Heart right ventricle (tissue), 16 donors: ENCODE data around the gene H2AZ2. TPM values are rescaled to one million over a fixed set of nuclear protein-coding genes. Genes with fewer than 3 reads are reported as not detected.

Experiments used
- ATAC-seq, 8 donors: fragments of 200-7000 bp; cut with Tn5 transposase; one replicate each; pipeline ENCODE4 v1.9.1; 2020; ENCODE audit warnings: mild to moderate bottlenecking in 8 of 8, moderate library complexity in 8 of 8, moderate number of reproducible peaks in 1 of 8
- DNase-seq, 2 donors: peaks; one replicate each; pipeline ENCODE4 v3.0.0-alpha.2; 2020
- H3K27ac ChIP-seq, 10 donors: fragments of 200-600 bp; sonication (generic) in 2 of 10; one replicate each; pipeline versions ENCODE4 v1.5.0 to v1.8.0; 2020 to 2022; ENCODE audit warnings: mild to moderate bottlenecking in 3 of 10
- H3K27me3 ChIP-seq, 7 donors: fragments of 200-600 bp; one replicate each; pipeline ENCODE4 v1.8.0; 2021 to 2022; ENCODE audit warnings: mild to moderate bottlenecking in 2 of 7
- H3K36me3 ChIP-seq, 9 donors: fragments of 200-600 bp; sonication (generic) in 1 of 9; one replicate each; pipeline versions ENCODE4 v1.5.0 to v1.8.0; 2020 to 2022; ENCODE audit warnings: mild to moderate bottlenecking in 2 of 9
- H3K4me1 ChIP-seq, 9 donors: fragments of 200-600 bp; sonication (generic) in 1 of 9; one replicate each; pipeline versions ENCODE4 v1.5.0 to v1.8.0; 2020 to 2022; ENCODE audit warnings: mild to moderate bottlenecking in 4 of 9
- H3K4me3 ChIP-seq, 10 donors: fragments of 200-600 bp; sonication (generic) in 2 of 10; one replicate each; pipeline versions ENCODE4 v1.5.0 to v1.8.0; 2020 to 2022; ENCODE audit warnings: mild to moderate bottlenecking in 7 of 10, moderate library complexity in 2 of 10
- H3K9me3 ChIP-seq, 11 donors: fragments of 200-600 bp in 10 of 11; sonication (generic) in 2 of 11; one replicate each; pipeline versions ENCODE4 v1.5.0 to v1.8.0; 2013 to 2022; ENCODE audit warnings: mild to moderate bottlenecking in 2 of 11, control low read depth in 1 of 11, moderate library complexity in 1 of 11
- WGBS, 2 donors: extraction: QIAGEN DNeasy Blood & Tissue Kit; methylation state at CpG; one replicate each; pipeline ENCODE4 v1.1.7; 2013; ENCODE audit warnings: inconsistent platforms in 1 of 2; 5-methylcytosine and 5-hydroxymethylcytosine counted together
- intact Hi-C, 10 donors: fragments of 100-400 bp; cut with DNase I; formaldehyde crosslinking; loops; one replicate each; pipeline versions ENCODE4 v1.11.1 to v1.14.2; 2022
- polyA plus RNA-seq, 2 donors: library from polyadenylated mRNA; stranded (reverse); fragments of 200-250 nt; gene quantifications; one replicate each; pipeline ENCODE4 v1.2.3, GENCODE V29; 2013
- total RNA-seq, 10 donors: library from RNA; stranded (reverse); fragmentation: NEBNext Ultra II Directional in 3 of 10; extraction: Animal tissue kit (Norgen Biotek cat#: 25700) in 3 of 10; gene quantifications; one replicate each; pipeline versions ENCODE4 v1.2.1 to v1.2.4, GENCODE V29; 2021 to 2023
- TF ChIP-seq, protein P1 (sequence below), 9 donors: fragments of 200-600 bp; sonication (generic) in 2 of 9; IDR thresholded peaks; one replicate each; pipeline versions ENCODE4 v1.5.0 to v1.8.0; 2021 to 2022; ENCODE audit warnings: antibody characterized with exemption in 9 of 9, mild to moderate bottlenecking in 5 of 9, moderate library complexity in 1 of 9
- donor health status: Arrhythmogenic right ventricular cardiomyopathy.
- donor health status: ischemic (EF 13 %, LVEDD 7.1; RV severe dilation, severe dysfunction).
- donor health status: healthy with polysubstance abuse.
- donor health status: DM: no; HTN: yes; CAD: no.
- donor health status: DM: no; HTN: no; CAD: no.
- donor health status: ischemic (EF 25% LVEDD 6.9; RV normal size, moderate dysfunction).
- donor health status: ischemic (EF 25% LVEDD 5.7; RV mildly dilated, moderate dysfunction).
- donor health status: healthy.
- donor health status: DM: yes; HTN: yes; CAD: no.
- donor health status: Ischemic cardiomyopathy.
- donor health status: ischemic (EF 35%, LVEDD 5.7; RV mildly dilated, moderate dysfunction).
- donor health status: nonischemic (EF 11% LVEDD 7.7; RV severe dilation, severe dysfunction).
- donor health status: DM: yes; HTN: yes; CAD: no.
- donor health status: PGD.
- donor health status: ischemic (EF 29% LVEDD 5.4; RV normal size, mild dysfunction).
- donor health status: nonischemic (EF 23%, LVEDD 6.1; RV moderate dilation, normal function).

The H2AZ2 gene
- total and polyA plus RNA-seq, 12 donors, result 109 to 280 (median 257) TPM

DNA sequence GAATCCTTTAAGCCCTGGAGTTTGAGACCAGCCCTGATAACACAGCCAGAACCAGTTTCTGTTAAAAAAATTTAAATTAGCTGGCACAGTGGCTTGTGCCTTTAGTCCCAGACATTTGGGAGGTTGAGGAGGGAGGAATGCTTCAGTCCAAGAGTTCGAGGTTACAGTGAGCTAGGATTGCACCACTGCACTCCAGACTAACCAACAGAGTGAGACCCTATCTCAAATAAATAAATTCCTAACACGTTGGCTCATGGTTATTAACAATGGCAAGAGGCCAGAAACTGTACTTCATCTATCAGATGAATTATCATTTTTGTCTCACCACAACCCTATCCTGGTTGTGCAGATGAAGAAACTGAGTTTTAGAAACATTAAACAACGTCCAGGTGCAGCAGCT, 53.6 kb downstream of the H2AZ2 start:
- TF ChIP-seq, protein P1, sequence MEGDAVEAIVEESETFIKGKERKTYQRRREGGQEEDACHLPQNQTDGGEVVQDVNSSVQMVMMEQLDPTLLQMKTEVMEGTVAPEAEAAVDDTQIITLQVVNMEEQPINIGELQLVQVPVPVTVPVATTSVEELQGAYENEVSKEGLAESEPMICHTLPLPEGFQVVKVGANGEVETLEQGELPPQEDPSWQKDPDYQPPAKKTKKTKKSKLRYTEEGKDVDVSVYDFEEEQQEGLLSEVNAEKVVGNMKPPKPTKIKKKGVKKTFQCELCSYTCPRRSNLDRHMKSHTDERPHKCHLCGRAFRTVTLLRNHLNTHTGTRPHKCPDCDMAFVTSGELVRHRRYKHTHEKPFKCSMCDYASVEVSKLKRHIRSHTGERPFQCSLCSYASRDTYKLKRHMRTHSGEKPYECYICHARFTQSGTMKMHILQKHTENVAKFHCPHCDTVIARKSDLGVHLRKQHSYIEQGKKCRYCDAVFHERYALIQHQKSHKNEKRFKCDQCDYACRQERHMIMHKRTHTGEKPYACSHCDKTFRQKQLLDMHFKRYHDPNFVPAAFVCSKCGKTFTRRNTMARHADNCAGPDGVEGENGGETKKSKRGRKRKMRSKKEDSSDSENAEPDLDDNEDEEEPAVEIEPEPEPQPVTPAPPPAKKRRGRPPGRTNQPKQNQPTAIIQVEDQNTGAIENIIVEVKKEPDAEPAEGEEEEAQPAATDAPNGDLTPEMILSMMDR (IDR thresholded peaks at IDR 0.05), result no peak
- Histone ChIP-seq H3K4me1 (peaks cover 0 to 29% (median 21%) of the 10 kb centered on the region in 9 donors), H3K36me3 (peaks cover 0 to 11% (median 2%) of the 10 kb centered on the region in 9 donors), H3K27ac (no peak overlapping the region), H3K4me3 (no peak overlapping the region), H3K9me3 (no peaks in the 10 kb centered on the region), H3K27me3 (no peaks in the 10 kb centered on the region)
- intact Hi-C loops, result loop anchor here in 2 of 10 donors (5.0 to 10.0 kb wide), 2 partner anchors 42 to 50 kb away; partner anchors contain the start of gene H2AZ2 (in 1 of the 2)
- DNase-seq (no peak), ATAC-seq (no peak)
- 50 to 63% methylated on average over 3 of the region's 3 CpGs for WGBS, 2 donors

DNA sequence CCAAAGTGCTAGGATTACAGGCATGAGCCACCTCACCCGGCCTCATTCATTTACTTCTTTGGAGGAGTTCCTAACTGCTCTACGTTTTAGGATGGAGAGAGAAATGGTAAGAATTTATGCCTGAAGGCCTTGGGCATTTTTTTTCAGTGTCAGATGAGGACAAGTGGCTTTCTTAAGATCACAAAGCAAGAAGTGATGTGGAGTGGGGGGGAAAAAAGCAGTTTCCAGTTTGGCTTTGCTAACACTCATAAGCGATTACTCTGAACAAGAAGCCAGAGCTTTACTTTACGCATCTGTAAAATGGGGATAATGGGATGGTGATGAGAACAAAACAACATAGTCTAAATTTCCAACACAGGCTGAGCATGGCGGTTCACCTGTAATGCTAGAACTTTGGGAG, 54.0 kb downstream of the H2AZ2 start:
- H3K36me3 ChIP-seq, result peaks cover 0 to 7% (median 0%) of the 10 kb centered on the region in 9 donors
- DNase-seq (no peak), ATAC-seq (no peak)
- intact Hi-C loops, result loop anchor here in 2 of 10 donors (5.0 to 10.0 kb wide), 2 partner anchors 42 to 51 kb away; partner anchors contain the start of gene H2AZ2 (in 1 of the 2)
- no peaks in the 10 kb centered on the region for H3K9me3 ChIP-seq
- H3K27me3 ChIP-seq, result no peaks in the 10 kb centered on the region
- WGBS, 2 donors, result 78 to 81% methylated on average over 5 of the region's 5 CpGs
- peaks cover 0 to 24% (median 17%) of the 10 kb centered on the region in 9 donors for H3K4me1 ChIP-seq
- no peak overlapping the region for H3K27ac ChIP-seq
- no peak overlapping the region for H3K4me3 ChIP-seq
- TF ChIP-seq, protein P1 (IDR thresholded peaks at IDR 0.05), result no peak

DNA sequence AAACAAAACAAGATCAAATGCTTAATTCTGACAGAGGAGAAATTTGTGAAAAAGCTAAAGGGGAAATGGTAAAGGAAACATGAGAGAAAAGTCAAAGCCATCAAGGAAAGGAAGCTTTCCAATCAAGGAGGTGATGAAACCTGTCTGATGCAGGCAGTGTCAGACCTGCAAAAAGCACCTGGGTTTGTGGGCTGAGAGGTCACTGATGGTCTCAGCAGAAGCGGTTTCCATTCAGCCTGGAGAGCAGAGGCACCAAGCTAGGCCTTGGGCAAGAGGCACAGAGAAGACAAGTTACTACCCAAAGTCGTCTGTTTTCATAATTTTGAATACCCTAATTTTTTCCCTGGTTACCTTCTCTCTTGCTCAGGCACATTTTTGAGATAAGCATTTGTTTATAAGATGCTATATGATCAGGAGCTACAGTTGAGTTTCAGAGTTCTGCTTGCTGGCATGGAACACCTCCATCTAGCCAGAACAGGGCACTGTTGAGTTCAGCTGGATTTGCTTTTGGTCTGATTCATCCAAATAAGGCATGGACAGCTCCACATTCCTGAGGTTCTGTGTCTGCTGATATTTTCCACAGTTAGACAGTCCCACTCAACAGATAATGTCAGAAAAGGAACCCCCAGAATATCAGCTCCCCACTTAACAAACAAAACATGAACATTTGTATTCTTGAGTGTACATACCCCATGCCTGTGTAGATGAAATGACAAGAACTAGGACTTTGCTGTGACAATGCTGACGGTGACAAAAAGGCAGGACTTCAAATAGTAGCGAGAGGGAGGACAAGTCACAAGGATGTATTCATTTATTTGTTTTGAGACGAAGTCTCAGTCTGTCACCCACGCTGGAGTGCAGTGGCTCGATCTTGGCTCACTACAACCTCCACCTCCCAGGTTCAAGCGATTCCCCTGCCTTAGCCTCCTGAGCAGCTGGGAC, 56.3 kb downstream of the H2AZ2 start:
- 85 to 89% methylated on average over 8 of the region's 8 CpGs for WGBS, 2 donors
- no peak for ATAC-seq
- no peak for DNase-seq
- Histone ChIP-seq H3K4me3 (no peak overlapping the region), H3K27ac (no peak overlapping the region), H3K36me3 (no peaks in the 10 kb centered on the region), H3K4me1 (peaks cover 0 to 10% (median 7%) of the 10 kb centered on the region in 9 donors), H3K9me3 (no peaks in the 10 kb centered on the region), H3K27me3 (no peaks in the 10 kb centered on the region)
- intact Hi-C loops, result loop anchor here in 2 of 10 donors (5.0 to 10.0 kb wide), 2 partner anchors 39 to 53 kb away; partner anchors contain the start of gene H2AZ2 (in 1 of the 2)
- TF ChIP-seq, protein P1 (IDR thresholded peaks at IDR 0.05), result no peak

DNA sequence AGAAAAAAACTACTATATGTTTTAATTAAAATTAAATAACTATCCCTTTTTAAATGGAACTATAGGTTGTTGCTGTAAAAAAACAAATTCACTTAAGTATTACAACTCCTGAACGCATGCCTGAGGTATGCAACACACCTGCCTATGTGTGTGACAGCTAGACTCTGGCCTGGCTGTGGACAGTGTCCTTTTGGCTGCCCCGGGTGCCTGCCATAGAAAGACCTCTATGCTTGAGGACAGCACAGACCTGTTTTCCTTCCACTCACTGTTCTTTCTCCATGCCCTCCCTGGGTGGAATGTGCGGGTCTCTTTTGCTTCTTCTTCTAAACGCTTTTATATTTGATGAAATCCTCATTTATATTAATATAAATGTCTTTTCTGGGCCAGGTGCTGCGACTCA, 57.9 kb downstream of the H2AZ2 start:
- Histone ChIP-seq H3K9me3 (no peaks in the 10 kb centered on the region), H3K4me1 (no peaks in the 10 kb centered on the region), H3K4me3 (no peak overlapping the region), H3K27me3 (no peaks in the 10 kb centered on the region), H3K27ac (no peak overlapping the region), H3K36me3 (no peaks in the 10 kb centered on the region)
- intact Hi-C loops, result loop anchor here in 2 of 10 donors (5.0 to 10.0 kb wide), 2 partner anchors 38 to 55 kb away; partner anchors contain the start of gene H2AZ2 (in 1 of the 2)
- TF ChIP-seq, protein P1 (IDR thresholded peaks at IDR 0.05), result no peak
- ATAC-seq, result no peak
- 86 to 91% methylated on average over 5 of the region's 5 CpGs for WGBS, 2 donors
- no peak for DNase-seq
